ENCODE measurements around the gene VHLL.

Gene VHLL

DNA sequence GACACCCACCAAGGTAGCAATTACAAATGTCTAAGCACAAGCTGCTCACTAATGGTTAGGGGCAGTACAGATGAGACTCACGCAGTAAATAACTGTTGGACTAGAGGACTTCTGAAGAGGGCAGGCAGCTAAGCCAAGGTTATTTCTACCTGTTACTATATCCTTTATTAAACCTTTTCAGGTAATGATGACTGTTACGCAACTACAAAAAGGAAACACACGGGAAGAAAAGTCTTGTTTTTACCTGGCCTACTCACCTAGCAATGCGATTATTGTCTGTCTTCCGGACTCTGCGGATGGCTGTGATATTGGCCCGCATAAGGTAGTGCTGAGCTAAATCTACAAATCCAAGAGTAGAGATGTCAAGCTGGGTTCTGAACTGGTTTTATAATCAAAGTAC lies 17.8 kb upstream of the VHLL start:
- in situ Hi-C loops (cut with MboI; ENCODE audit: low sequenced_read_pairs, unreplicated experiment) = no loop called here
- no peak for DNase-seq (ENCODE audit: low spot score)
- TF ChIP-seq, protein P1, sequence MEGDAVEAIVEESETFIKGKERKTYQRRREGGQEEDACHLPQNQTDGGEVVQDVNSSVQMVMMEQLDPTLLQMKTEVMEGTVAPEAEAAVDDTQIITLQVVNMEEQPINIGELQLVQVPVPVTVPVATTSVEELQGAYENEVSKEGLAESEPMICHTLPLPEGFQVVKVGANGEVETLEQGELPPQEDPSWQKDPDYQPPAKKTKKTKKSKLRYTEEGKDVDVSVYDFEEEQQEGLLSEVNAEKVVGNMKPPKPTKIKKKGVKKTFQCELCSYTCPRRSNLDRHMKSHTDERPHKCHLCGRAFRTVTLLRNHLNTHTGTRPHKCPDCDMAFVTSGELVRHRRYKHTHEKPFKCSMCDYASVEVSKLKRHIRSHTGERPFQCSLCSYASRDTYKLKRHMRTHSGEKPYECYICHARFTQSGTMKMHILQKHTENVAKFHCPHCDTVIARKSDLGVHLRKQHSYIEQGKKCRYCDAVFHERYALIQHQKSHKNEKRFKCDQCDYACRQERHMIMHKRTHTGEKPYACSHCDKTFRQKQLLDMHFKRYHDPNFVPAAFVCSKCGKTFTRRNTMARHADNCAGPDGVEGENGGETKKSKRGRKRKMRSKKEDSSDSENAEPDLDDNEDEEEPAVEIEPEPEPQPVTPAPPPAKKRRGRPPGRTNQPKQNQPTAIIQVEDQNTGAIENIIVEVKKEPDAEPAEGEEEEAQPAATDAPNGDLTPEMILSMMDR (IDR thresholded peaks at IDR 0.05; ENCODE audit: borderline replicate concordance, control extremely low read depth, extremely low read depth, insufficient read depth, missing control alignments) = no peak

DNA sequence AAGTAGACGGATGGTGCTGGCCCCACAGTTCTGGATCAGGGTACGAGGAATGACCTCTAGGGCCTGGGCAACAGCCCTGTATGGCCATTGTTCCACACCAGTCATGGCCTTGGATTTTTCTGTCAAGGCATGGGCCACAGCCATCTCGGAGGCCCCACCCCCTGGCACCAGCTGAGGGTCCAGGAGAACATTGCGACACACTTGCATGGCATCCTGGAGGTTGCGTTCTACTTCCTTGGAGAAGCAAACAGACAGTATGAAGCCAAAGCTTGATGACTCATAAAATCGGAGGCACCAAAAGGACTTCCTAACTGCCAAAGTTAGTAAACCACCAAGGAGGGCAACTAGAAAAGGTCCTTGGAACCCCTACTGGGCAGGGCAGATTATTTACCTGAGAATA lies 11.9 kb upstream of the VHLL start:
- TF ChIP-seq, protein P1 (IDR thresholded peaks at IDR 0.05; ENCODE audit: borderline replicate concordance, control extremely low read depth, extremely low read depth, insufficient read depth, missing control alignments) = no peak
- in situ Hi-C loops (cut with MboI; ENCODE audit: low sequenced_read_pairs, unreplicated experiment) = no loop called here
- no peak for DNase-seq (ENCODE audit: low spot score)

DNA sequence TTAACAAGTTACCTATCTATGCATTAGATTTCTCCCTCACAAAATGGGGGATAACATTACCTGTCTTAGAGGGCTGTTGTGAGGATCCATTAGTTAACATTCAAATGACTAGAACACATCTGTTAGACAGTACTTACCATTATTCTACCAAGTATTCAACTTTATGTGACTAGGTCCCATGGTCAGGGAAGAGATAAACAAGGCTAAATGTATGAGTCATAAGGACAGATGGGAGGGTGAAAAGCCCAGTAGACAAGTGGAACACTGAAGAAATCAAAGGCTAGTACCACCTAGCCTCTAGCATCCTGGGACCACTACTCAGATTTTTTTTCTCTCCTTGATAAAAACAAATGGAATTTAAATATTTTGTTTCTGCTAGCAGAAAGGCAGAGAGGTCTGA lies 9.0 kb upstream of the VHLL start:
- in situ Hi-C loops (cut with MboI; ENCODE audit: low sequenced_read_pairs, unreplicated experiment) = no loop called here
- DNase-seq (ENCODE audit: low spot score) = no peak

DNA sequence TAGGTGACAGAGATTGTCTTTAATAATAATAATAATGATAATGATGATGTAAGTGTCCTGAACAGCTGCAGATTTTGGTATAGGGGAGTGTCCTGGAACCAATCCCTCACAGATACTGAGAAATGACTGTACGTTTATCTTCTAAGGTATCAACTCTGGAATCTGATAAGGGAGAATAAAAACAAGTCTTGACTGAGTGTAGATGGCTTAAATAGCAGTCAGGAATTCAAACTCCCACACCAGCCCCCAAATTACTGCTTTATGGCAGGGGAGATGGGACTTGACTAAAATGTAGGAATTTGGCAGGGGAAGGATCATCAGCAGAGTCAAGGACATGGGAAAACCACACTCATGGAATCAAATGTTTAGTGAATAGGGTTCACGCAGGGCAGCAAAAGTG lies 6.1 kb upstream of the VHLL start:
- TF ChIP-seq, protein P1 (IDR thresholded peaks at IDR 0.05; ENCODE audit: borderline replicate concordance, control extremely low read depth, extremely low read depth, insufficient read depth, missing control alignments) = no peak
- no peak for DNase-seq (ENCODE audit: low spot score)
- in situ Hi-C loops (cut with MboI; ENCODE audit: low sequenced_read_pairs, unreplicated experiment) = no loop called here

More for the DNA sequence above, 9.0 kb upstream of the VHLL start:
- TF ChIP-seq, protein P1 (IDR thresholded peaks at IDR 0.05; ENCODE audit: borderline replicate concordance, control extremely low read depth, extremely low read depth, insufficient read depth, missing control alignments) = no peak

DNA sequence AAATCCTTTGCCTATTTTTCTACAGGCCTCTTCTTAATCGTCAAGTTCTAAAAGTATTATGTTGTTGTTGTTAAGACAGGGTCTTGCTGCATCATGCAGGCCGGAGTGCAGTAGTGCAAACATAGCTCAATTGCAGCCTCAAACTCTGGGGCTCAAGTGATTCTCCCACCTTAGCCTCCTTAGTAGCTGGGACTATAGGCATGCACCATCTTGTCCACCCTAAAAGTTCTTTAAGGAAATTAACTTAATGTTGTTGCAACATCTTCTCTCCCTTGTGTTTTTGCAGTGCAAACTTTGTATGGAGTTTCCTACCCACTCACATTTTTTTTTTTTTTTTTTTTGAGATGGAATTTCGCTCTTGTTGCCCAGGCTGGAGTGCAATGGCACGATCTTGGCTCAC lies 4.1 kb upstream of the VHLL start:
- in situ Hi-C loops (cut with MboI; ENCODE audit: low sequenced_read_pairs, unreplicated experiment) = no loop called here
- TF ChIP-seq, protein P1 (IDR thresholded peaks at IDR 0.05; ENCODE audit: borderline replicate concordance, control extremely low read depth, extremely low read depth, insufficient read depth, missing control alignments) = no peak

DNA sequence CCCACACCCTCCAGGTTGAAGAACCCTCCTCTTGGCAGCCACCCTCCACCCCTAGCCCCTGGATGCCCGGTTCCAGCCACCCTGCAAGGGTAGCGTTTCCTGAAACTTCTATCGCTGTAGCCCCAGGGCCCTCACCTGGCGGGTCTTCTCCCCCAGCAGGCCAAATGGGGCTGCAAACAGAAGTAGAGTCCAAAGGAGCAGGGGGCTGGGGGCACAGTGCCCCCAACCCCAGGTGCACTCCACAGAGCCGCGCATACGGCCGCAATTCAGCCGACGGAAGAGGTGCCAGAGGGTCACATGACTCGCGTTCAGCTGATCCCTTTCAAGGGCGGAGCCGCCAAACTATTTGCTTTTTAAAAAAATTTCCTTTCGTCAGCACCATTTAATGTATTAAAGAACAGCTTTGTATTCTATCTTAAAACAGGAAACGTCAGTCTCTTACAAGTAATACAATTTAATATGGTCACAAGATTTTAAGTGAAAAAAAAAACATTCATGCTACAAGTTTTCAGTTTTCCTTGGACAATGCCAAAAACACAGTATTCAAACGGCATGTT lies 3.6 kb downstream of the VHLL start, which contains the start of gene GLMP:
Gene GLMP (minus strand): TSS at position 289 of the 557 bp plus-strand sequence. CDS start 34 bp downstream, at position 255.
- TF ChIP-seq, protein P1 (IDR thresholded peaks at IDR 0.05; ENCODE audit: borderline replicate concordance, control extremely low read depth, extremely low read depth, insufficient read depth, missing control alignments) = no peak
- DNase-seq (ENCODE audit: low spot score) = peak; percentile 84
- in situ Hi-C loops (cut with MboI; ENCODE audit: low sequenced_read_pairs, unreplicated experiment) = no loop called here

More for the DNA sequence above, 4.1 kb upstream of the VHLL start:
- DNase-seq (ENCODE audit: low spot score) = no peak
